Measurements from ENCODE around the gene SCN5A.

DNA sequence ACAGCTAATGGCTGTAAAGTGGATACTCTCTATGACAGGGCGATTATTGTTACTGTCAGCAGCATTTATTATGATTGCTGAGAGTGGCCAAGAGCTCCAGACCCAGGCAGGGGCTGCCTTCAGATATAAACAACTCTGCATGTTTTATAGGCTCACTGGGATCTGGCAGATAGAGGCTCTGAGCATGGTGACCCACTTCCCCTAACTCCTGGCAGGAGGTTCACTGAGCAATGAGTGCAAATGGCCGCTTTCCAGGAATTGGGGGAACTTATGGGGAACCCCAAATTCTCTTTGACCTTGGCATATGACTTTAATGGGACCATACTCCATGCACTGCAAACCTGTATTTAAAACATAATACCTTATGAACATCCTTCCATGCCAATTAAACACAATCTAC is 59.0 kb downstream of the SCN5A start:
- no peak for TF ChIP-seq POLR2A (IDR thresholded peaks at IDR 0.05; ENCODE audit: low read depth, low read length)
- TF ChIP-seq SPI1 (IDR thresholded peaks at IDR 0.05; ENCODE audit: low read depth, low read length): no peak
- TF ChIP-seq POLR2AphosphoS5 (IDR thresholded peaks at IDR 0.05; ENCODE audit: low read depth, low read length): no peak

All from GM12891 (cell line).